ENCODE data around the gene ADISSP.
"Not testable (repeated sequence)": the region's sequence is repeated elsewhere in the genome, so short reads cannot be mapped to it uniquely, and the experiment has no call there.

Gene ADISSP

GRCh38 chr20:3797592-3798372, 30.2 kb upstream of the ADISSP start:
- peak in 3 of 5 experiments; percentile 36 to 86 (median 44) for DNase-seq

- no peak for DNase-seq
Measured at GRCh38 chr20:3797226-3797545, 29.6 kb upstream of the ADISSP start.

GRCh38 chr20:3796477-3797225, 29.1 kb upstream of the ADISSP start:
- no peak for DNase-seq

DNA sequence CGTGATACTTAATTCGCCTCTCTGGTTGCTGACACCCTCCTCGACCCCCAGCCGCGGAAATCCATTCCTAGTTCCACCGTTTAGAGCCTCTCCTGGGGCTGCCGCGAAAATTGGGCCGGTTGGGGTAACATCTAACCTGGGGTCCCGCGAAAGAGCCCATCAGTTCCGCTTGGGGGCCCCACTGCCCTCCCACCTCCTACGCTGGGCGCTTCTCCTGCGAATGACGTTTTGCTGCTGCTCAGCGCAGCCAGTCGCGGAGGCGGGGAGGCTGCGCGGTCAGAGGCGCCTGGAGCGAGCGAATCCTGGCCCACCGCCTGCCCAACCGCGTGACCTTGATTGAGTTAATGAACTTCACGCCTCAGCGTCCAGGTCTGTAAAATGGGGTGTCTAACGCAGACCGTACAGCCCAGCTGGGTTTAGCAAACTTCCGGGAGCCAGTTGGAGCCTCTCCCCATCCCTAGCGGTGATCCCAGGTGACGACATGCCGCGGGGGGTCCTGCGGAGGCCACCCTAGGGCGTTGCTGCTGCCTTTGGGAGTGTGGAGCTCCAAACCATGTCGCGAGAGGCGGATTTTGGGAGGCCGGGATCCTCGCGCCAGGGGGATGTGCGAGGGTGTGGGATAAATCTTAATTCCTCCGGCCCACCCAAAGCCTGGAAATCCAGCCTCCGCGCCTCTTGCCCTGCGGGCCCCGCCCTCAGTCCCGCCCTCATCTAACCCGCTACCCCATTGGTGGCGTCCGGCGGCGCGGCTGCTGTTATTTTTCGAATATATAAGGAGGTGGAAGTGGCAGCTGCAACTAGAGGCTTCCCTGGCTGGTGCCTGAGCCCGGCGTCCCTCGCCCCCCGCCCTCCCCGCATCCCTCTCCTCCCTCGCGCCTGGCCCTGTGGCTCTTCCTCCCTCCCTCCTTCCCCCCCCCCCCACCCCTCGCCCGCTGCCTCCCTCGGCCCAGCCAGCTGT, 28.2 kb upstream of the ADISSP start, which contains the start of gene CDC25B:
TSS of gene CDC25B (plus strand) at position 800 of the 958 bp plus-strand sequence. CDS start 222 bp downstream, outside the sequence.
- peak; percentile 78 to 94 (median 85) for DNase-seq

DNA sequence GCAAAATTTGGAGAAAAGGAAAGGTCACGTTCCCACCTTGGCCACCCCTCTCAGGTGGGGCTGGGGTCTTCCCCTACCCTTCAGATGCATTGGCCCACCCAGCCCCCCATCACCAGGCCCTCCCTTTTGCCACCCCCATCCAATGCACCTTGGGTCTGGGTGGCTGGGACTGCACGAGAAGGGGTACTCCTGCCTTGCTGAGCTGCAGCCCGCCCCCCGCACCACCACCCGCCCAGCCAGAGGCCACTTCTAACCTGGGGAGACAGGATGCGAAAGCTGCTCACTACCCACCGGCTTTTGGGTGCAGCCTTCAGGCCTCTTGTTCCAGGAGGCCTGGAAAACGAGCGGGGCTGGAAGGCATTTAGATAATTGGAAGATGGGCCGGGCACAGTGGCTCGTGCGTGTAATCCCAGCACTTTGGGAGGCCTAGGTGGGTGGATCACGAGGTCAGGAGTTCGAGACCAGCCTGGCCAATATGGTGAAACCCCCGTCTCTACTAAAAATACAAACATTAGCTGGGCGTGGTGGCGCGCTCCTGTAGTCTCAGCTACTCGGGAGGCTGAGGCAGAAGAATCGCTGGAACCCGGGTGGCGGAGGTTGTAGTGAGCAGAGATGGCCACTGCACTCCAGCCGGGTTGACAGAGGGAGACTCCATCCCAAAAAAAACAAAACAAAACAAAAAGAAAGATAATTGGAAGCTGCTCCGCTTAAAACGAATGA, 27.3 kb upstream of the ADISSP start:
- DNase-seq = no peak

GRCh38 chr20:3794168-3794567, 26.6 kb upstream of the ADISSP start:
- not testable (repeated sequence) for DNase-seq

DNA sequence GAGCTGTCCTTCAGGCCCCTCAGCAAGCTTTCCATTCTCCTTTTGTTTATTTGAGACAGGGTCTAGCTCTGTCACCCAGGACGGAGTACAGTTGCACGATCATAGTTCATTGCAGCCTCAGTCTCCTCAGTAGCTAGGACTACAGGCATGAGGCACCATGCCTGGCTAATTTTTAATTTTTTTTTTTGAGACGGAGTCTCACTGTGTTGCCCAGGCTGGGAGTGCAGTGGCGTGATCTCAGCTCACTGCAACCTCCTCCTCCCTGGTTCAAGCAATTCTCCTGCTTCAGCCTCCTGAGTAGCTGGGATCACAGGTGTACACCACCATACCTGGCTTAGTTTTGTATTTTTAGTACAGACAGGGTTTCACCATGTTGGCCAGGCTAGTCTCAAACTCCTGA, 21.6 kb upstream of the ADISSP start:
- not testable (repeated sequence) for DNase-seq

DNA sequence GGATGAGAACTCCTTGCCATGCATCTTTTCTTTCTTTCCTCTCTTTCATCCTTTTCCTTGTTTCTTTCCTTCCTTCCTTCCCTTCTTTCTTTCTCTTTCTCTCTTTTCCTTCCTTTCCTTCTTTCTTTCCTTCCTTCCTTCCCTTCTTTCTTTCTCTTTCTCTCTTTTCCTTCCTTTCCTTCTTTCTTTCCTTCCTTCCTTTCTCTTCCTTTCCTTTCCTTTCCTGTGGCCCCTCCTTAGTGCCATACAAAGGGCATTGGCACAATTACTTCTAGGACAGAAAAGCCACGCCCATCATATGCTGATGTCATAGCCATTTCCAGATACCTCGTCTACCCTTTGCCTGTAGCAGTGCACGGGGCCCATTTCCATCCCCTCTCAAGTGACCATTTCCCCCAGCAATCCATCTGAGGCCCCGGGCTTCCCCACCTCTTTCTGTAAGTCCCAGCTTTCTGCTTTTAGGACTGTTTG, 21.2 kb upstream of the ADISSP start:
- DNase-seq = peak in 1 of 5 experiments; percentile 35

DNA sequence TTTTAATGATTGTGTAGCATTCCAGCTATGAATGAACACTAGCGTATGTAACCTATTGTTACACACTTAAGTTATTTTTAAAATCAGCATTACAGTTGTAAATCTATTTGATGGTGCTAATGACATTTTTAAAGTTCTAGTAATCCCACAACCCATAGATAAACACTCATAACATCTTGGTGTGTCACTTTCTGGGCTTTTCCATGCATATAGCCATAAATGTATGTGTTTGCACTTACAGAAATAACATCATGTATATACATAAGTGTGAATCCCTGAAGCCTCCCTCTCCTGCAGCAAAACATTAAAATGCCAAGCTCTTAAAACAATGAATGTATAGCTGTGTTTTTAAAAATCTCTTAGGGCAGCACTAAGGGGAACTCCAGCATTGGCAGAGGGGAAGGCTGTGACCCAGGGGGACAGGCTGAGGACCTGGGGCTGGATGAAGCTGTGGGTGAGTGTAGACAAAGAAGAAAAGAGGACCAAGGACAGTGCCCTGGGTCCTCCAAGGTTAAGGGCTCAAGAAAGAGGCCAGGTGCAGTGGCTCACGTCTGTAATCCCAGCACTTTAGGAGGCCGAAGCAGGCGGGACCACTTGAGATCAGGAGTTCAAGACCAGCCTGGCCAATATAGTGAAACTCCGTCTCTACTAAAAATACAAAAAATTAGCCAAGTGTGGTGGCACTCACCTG, 19.9 kb upstream of the ADISSP start:
- no peak for DNase-seq

DNA sequence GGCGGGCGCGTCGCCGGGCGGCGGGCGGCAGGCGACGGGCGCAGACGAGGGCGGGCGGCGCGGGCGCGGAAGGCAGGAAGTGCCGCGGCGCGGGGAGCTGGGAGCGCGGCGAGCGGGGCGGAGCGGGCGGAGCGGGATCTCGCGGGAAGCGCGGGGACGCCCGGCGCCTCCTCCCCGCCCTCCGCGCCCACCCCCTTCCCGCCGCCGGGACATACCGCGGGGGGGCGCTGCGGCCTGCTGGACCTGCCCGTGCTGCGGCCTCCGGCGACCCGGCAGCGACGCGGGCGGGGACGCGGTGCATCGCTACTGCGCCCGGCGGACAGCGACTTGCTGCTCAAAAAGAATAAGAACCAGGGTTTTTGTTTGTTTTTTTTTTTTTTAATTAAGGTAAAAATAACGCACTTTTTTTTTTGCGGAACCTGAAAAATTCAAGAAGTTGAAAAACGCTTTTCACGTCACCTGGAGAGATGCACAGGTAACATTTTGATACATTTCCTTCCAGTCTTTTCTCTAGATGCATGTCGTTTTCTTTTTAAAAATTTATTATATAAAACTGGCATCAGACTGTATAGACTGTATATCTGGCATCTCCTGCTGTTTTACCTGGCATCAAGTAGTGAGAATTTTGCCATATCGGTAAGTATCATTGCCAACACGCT, 19.2 kb upstream of the ADISSP start, which contains the start of gene CENPB:
TSS of gene CENPB (minus strand) at position 76 of the 659 bp plus-strand sequence. CDS start 257 bp downstream, outside the sequence.
- DNase-seq = peak; percentile 84 to 93 (median 85)

GRCh38 chr20:3786126-3786484, 18.6 kb upstream of the ADISSP start:
- DNase-seq = peak in 2 of 5 experiments; percentile 34 to 74

- no peak for DNase-seq
Measured at GRCh38 chr20:3785240-3786125, 17.9 kb upstream of the ADISSP start.

DNA sequence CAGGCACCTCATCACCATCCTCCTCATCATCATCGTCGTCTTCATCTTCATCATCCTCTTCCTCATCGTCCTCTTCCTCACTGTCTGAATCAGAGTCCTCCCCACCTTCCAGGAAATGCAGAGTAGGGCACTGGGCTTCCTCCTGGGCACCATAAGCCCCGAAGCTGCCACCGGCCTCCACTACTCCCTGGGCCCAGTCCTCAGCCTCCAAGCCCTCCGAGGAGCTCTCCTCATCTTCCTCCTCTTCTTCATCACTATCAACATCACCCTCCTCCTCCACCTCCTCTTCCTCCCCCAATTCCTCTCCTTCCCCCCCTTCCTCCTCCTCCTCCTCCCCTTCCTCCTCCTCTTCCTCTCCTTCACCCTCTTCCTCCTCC, 17.3 kb upstream of the ADISSP start:
- DNase-seq = no peak

DNA sequence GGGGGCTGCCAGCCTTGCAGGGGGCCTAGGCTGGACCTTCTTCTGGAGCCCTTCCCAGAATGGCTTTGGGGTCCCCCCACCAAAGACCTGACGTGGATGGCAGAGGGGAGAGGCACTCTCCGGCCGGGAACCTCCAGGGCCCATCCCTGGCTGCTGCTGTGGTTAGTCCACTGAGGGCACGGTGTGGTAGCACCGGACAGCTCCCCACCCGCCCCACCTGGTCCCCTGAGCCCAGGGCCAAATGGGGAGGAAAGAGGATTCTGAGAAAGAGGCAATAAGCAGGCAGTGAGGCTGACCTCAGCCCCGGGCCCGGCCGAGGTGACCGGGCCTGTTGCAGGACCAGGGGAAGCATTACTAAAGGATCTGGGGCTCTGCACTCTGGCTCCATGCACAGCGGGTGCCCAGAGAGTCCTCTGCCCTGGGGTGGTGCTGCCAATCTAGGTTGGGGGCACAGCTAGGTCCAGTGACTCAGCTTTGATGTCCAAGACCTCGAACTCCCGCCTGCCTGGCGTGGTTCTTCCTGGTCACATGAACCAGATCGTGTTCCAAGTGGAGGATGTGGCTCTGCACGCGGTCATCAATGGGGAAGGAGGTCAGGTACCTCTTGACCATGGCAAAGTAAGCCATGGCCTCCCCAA, 16.8 kb upstream of the ADISSP start:
- no peak for DNase-seq

DNA sequence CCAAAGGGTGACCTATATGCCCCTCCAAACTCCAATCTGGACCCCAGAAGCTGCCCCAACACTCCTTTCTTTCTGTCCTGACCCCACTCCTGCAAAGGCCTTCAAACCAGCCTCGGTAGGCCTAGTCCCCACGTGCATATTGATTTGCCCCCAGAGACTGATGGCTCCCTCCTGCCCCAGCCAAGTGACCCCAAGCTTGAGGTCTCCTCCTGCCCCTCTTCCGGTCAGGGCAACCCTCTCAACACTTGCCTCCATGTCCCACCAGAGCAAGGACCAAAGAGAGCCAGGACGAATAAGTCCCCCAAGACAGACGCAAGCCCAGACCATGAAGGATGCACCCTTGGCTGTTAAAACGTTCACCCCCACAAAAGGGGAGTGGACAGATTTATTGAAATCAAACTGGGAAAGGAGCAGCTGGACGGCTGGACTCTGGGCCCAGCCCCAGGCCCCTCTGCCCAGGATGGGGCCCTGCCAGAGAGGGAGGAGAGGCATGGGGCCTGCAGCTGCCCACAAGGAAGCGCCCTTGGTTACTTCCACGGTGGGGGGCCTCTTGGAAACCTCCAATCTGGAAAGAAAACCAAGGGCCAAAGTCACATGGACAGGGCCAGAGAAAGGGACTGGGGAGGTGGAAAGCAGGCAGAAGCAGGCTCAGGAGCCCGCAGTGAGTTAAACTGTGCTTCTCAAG, 16.1 kb upstream of the ADISSP start:
- no peak for DNase-seq

DNA sequence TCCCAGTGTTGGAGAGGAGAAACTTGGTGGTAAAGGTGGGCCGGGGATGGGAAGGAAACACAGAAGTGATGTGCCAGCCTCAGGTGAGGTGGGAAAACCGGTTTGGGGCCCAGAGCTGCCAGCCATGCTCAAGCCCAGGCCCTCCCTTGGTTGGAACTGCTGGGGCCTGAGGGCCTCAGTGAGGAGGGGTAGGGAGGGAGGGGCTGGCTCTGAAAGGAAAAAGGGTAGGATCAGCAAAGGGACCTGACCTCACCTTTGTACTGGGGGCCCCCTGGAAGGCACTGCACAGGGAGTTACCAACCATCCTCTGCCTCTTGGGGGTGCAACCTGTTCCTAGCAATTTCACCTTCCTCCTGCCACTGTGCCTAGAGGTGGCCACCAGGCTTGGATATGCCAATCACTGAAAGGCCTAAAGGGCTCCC, 15.5 kb upstream of the ADISSP start:
- no peak for DNase-seq

DNA sequence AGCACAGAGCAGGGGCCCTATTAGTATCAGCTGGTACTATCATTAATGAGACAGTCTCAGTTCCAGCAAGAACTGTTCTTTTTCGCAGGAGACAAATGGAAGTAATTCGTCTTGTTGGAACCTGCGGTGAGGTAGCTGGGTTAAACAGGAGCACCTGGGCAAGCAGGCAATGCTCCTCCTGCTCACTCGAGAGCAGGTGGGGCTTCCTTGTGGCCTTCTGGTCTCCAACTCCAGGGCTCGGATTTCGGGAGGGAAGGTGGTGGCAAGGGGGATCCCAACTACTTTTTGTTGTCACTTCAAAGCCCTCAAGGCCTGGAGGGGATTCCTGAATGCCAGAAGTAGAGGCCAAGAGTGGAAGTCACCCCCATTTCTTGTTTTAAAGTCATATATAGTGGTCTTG, 15.0 kb upstream of the ADISSP start:
- no peak for DNase-seq

DNA sequence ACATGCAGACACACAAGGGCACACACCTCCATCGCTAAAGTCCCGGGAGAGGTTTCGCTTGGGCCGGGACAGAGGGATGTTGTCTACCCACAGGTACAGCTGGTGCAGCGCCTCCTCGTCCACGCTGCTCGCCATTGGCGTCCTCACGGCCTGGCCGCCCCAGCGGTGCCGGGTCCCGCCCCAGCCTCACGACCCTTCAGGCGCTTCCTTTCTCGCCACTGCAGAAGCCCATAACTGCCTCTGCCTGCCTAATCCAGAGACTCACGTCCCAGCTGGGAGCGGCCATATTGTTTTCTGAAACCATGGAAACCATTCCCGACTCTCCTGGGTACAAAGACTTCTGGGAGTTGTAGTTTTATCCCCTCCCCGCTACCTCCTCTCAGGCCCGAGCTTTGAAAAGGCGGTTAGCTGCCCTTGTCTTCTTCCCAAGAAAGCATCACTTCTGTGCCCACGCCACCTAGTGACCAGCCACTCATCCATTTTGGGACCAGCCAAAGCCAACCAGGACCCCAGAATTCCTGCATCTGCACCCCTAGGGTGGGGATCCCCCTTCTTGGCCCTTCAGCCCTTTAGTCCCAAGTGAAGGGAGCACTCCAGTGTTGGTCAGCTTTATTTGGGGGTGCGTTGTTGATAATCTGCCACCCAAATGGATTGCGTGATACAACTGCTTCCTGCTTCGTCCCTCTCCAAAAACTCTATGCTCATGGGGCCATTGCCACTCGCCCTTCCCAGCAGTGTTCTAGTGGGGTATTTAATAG, 13.8 kb upstream of the ADISSP start, which contains the start of gene SPEF1:
TSS of gene SPEF1 (minus strand) at position 296 of the 758 bp plus-strand sequence. CDS start at position 135, 161 bp downstream.
- peak in 3 of 5 experiments; percentile 24 to 70 (median 39) for DNase-seq
